ENCODE results near the gene TMEM185A. TPM values are rescaled to one million over a fixed set of nuclear protein-coding genes. Genes with fewer than 3 reads are reported as not detected.

Gene TMEM185A
- total RNA-seq, 1 donor from 2014 or later, result 30.2 TPM

GRCh38 chrX:149641835-149642234, 10.2 kb upstream of the TMEM185A start:
- no peaks in the 10 kb centered on the region for H3K27me3 Mint-ChIP-seq (ENCODE audit: low read depth)

GRCh38 chrX:149641432-149641831, 9.8 kb upstream of the TMEM185A start:
- no peak for DNase-seq (ENCODE audit: low spot score)
- Mint-ChIP-seq H3K4me3 (ENCODE audit: unreplicated experiment) (no peak overlapping the region), H3K9me3 (ENCODE audit: low read depth) (peaks cover 24% of the 10 kb centered on the region), H3K27me3 (ENCODE audit: low read depth) (no peaks in the 10 kb centered on the region), H3K36me3 (ENCODE audit: low read depth) (no peaks in the 10 kb centered on the region), H3K27ac (ENCODE audit: unreplicated experiment) (no peak overlapping the region), H3K4me1 (ENCODE audit: low read depth) (no peaks in the 10 kb centered on the region)
- no peak for TF ChIP-seq CTCF (IDR thresholded peaks at IDR 0.05)

More at GRCh38 chrX:149641835-149642234, 10.2 kb upstream of the TMEM185A start:
- Mint-ChIP-seq H3K9me3 (ENCODE audit: low read depth) (peaks cover 23% of the 10 kb centered on the region), H3K4me3 (ENCODE audit: unreplicated experiment) (no peak overlapping the region), H3K36me3 (ENCODE audit: low read depth) (no peaks in the 10 kb centered on the region), H3K4me1 (ENCODE audit: low read depth) (no peaks in the 10 kb centered on the region), H3K27ac (ENCODE audit: unreplicated experiment) (no peak overlapping the region)
- DNase-seq (ENCODE audit: low spot score), result no peak
- TF ChIP-seq CTCF (IDR thresholded peaks at IDR 0.05), result no peak

- Mint-ChIP-seq H3K27me3 (ENCODE audit: low read depth) (peaks cover 3% of the 10 kb centered on the region), H3K4me1 (ENCODE audit: low read depth) (no peaks in the 10 kb centered on the region), H3K9me3 (ENCODE audit: low read depth) (peaks cover 25% of the 10 kb centered on the region), H3K27ac (ENCODE audit: unreplicated experiment) (no peak overlapping the region), H3K4me3 (ENCODE audit: unreplicated experiment) (no peak overlapping the region), H3K36me3 (ENCODE audit: low read depth) (no peaks in the 10 kb centered on the region)
- TF ChIP-seq CTCF (IDR thresholded peaks at IDR 0.05), result no peak
- DNase-seq (ENCODE audit: low spot score), result no peak
These were observed 8.0 kb upstream of the TMEM185A start for GRCh38 chrX:149639568-149639967.

- Mint-ChIP-seq H3K36me3 (ENCODE audit: low read depth) (no peaks in the 10 kb centered on the region), H3K27me3 (ENCODE audit: low read depth) (peaks cover 3% of the 10 kb centered on the region), H3K4me1 (ENCODE audit: low read depth) (no peaks in the 10 kb centered on the region), H3K9me3 (ENCODE audit: low read depth) (peaks cover 25% of the 10 kb centered on the region), H3K27ac (ENCODE audit: unreplicated experiment) (no peak overlapping the region), H3K4me3 (ENCODE audit: unreplicated experiment) (no peak overlapping the region)
- DNase-seq (ENCODE audit: low spot score), result no peak
- TF ChIP-seq CTCF (IDR thresholded peaks at IDR 0.05), result no peak
These were observed 7.3 kb upstream of the TMEM185A start for GRCh38 chrX:149638860-149639259.

- no peak overlapping the region for H3K4me3 Mint-ChIP-seq (ENCODE audit: unreplicated experiment)
- H3K9me3 Mint-ChIP-seq (ENCODE audit: low read depth), result peaks cover 14% of the 10 kb centered on the region
- H3K36me3 Mint-ChIP-seq (ENCODE audit: low read depth), result no peaks in the 10 kb centered on the region
- no peak for TF ChIP-seq CTCF (IDR thresholded peaks at IDR 0.05)
- DNase-seq (ENCODE audit: low spot score), result no peak
- peaks cover 3% of the 10 kb centered on the region for H3K27me3 Mint-ChIP-seq (ENCODE audit: low read depth)
- no peak overlapping the region for H3K27ac Mint-ChIP-seq (ENCODE audit: unreplicated experiment)
- peaks cover 15% of the 10 kb centered on the region for H3K4me1 Mint-ChIP-seq (ENCODE audit: low read depth)
These were observed 1.9 kb upstream of the TMEM185A start for GRCh38 chrX:149633511-149633910.

Data from chondrocyte (in vitro differentiated cells).